K562 (cell line): ENCODE results near the gene MAST1. TPM values are rescaled to one million over a fixed set of nuclear protein-coding genes. Genes with fewer than 3 reads are reported as not detected.

Source experiments
- ARID1B ChIP-seq: fragments of 450-650 bp; IDR thresholded peaks from 2 replicates; pipeline ENCODE4 v1.6.1; 2016; ENCODE audit warnings: antibody characterized with exemption, mild to moderate bottlenecking, inconsistent platforms
- CHD1 ChIP-seq: fragments of 200-600 bp; sonication (generic); IDR thresholded peaks from one replicate; pipeline ENCODE4 v1.6.1; 2012; ENCODE audit warnings: mild to moderate bottlenecking, moderate library complexity, low read length, inconsistent platforms
- FOXP1 ChIP-seq: sonication (generic); formaldehyde crosslinking; IDR thresholded peaks from 2 replicates; pipeline ENCODE4 v1.8.0; 2022; ENCODE audit warnings: mild to moderate bottlenecking, missing genetic modification reagents
- MYNN ChIP-seq, 2 experiments: sonication (generic); formaldehyde crosslinking in 1 of 2; IDR thresholded peaks; 2 replicates each; pipeline versions ENCODE4 v1.5.0 to v1.6.1; 2016 to 2020; ENCODE audit warnings: antibody characterized with exemption in 1 of 2, missing genetic modification reagents in 1 of 2
- NR1H2 ChIP-seq: sonication (generic); formaldehyde crosslinking; IDR thresholded peaks from 2 replicates; pipeline ENCODE4 v1.4.0; 2020; ENCODE audit warnings: mild to moderate bottlenecking, missing genetic modification reagents
- NR2C2 ChIP-seq, 2 experiments: fragments of 200-800 bp in 1 of 2; sonication (Bioruptor generic) in 1 of 2; sonication (generic) in 1 of 2; formaldehyde crosslinking in 1 of 2; IDR thresholded peaks; 2 replicates each; pipeline versions ENCODE4 v1.6.1 to v1.8.0; 2016 to 2022; ENCODE audit warnings: mild to moderate bottlenecking in 1 of 2, missing compliant biosample characterization in 1 of 2, missing genetic modification characterization in 1 of 2, missing genetic modification reagents in 1 of 2
- NR3C1 ChIP-seq: sonication (generic); formaldehyde crosslinking; IDR thresholded peaks from 2 replicates; pipeline ENCODE4 v1.8.1; 2022; ENCODE audit warnings: missing genetic modification reagents
- PHF8 ChIP-seq: fragments of 200-600 bp; sonication (generic); IDR thresholded peaks from 2 replicates; pipeline ENCODE4 v1.6.1; 2012; ENCODE audit warnings: mixed run types, mild to moderate bottlenecking, inconsistent platforms, low read length, moderate library complexity, borderline replicate concordance
- RBFOX2 ChIP-seq: fragments of 200-400 bp; formaldehyde crosslinking; IDR thresholded peaks from 2 replicates; pipeline ENCODE4 v1.6.1; 2017; ENCODE audit warnings: low read depth, mild to moderate bottlenecking, low read length, moderate library complexity
- TAF15 ChIP-seq: fragments of 200-400 bp; formaldehyde crosslinking; IDR thresholded peaks from 2 replicates; pipeline ENCODE4 v1.6.1; 2017; ENCODE audit warnings: mild to moderate bottlenecking, low read depth, low read length, moderate library complexity
- ZNF133 ChIP-seq: fragments of 250-450 bp; sonication (Bioruptor Pico); IDR thresholded peaks from 2 replicates; pipeline ENCODE4 v1.4.0; 2020; ENCODE audit warnings: mild to moderate bottlenecking
- ZNF431 ChIP-seq: sonication (generic); formaldehyde crosslinking; IDR thresholded peaks from 2 replicates; pipeline ENCODE4 v1.8.0; 2022; ENCODE audit warnings: mild to moderate bottlenecking, missing genetic modification reagents
- ZNF551 ChIP-seq: fragments of 250-450 bp; sonication (Bioruptor Pico); IDR thresholded peaks from 2 replicates; pipeline ENCODE4 v1.5.0; 2021; ENCODE audit warnings: mild to moderate bottlenecking, moderate library complexity
- ZNF695 ChIP-seq: fragments of 450-650 bp; formaldehyde crosslinking; IDR thresholded peaks from 2 replicates; pipeline ENCODE4 v1.4.0; 2020; ENCODE audit warnings: mild to moderate bottlenecking, moderate library complexity
- polyA plus RNA-seq, 8 experiments: library from polyadenylated mRNA; depleted of rRNA in 4 of 8; stranded (reverse) in 5 of 8; unstranded in 3 of 8; fragments of >200 nt; fragmentation: Nextera tagmentation in 2 of 8; fragmentation: Illumina TruSeq in 1 of 8; extraction: Ambion mirVana in 2 of 8; extraction: Trizol in 1 of 8; gene quantifications; 2 replicates each; pipeline versions ENCODE4 v1.2.1 to v1.2.3, GENCODE V29; 2011 to 2014; ENCODE audit warnings: inconsistent platforms in 1 of 8, missing spikeins in 1 of 8
- total RNA-seq, 7 experiments: library from RNA; depleted of rRNA in 6 of 7; stranded (reverse); fragments of >200 nt in 6 of 7; fragmentation: Illumina TruSeq in 2 of 7; extraction: Trizol in 2 of 7; gene quantifications; 2 replicates each; pipeline versions ENCODE4 v1.2.1 to v1.2.3, GENCODE V29; 2011 to 2021; ENCODE audit warnings: low replicate concordance in 1 of 7
- TF ChIP-seq, protein P1 (sequence below): fragments of 250-450 bp; sonication (Bioruptor Pico); IDR thresholded peaks from 2 replicates; pipeline ENCODE4 v1.8.0; 2022; ENCODE audit warnings: inconsistent platforms, mild to moderate bottlenecking, moderate library complexity, borderline replicate concordance

Gene MAST1
- total and polyA plus RNA-seq, 9 of the 15 experiments (the other 6 are each of a cell fraction or from before 2014, with no cell fraction given) = 0.48 to 10.3 (median 3.9) TPM

DNA sequence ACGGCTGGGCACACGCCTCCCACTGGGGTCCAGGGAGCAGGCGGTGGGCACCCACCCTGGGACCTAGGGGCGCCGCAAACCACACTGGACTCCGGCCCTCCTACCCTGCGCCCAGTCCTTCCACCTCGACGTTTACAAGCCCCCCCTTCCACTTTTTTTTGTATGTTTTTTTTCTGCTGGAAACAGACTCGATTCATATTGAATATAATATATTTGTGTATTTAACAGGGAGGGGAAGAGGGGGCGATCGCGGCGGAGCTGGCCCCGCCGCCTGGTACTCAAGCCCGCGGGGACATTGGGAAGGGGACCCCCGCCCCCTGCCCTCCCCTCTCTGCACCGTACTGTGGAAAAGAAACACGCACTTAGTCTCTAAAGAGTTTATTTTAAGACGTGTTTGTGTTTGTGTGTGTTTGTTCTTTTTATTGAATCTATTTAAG lies 45.4 kb upstream of the MAST1 start (continued):
- TF ChIP-seq ZNF431 (CRISPR knock-in tag) = peak; percentile 2; the same call in 1 of the 2 replicates
- TF ChIP-seq, protein P1, sequence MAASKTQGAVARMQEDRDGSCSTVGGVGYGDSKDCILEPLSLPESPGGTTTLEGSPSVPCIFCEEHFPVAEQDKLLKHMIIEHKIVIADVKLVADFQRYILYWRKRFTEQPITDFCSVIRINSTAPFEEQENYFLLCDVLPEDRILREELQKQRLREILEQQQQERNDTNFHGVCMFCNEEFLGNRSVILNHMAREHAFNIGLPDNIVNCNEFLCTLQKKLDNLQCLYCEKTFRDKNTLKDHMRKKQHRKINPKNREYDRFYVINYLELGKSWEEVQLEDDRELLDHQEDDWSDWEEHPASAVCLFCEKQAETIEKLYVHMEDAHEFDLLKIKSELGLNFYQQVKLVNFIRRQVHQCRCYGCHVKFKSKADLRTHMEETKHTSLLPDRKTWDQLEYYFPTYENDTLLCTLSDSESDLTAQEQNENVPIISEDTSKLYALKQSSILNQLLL (CRISPR knock-in tag) = no peak
- no peak for TF ChIP-seq ZNF695
- 0 out of 2 replicates have a peak, but pooled peaks have one; percentile 2 for TF ChIP-seq MYNN (IDR thresholded peaks at IDR 0.05)
- no peak for TF ChIP-seq MYNN (CRISPR knock-in tag; IDR thresholded peaks at IDR 0.05)
- no peak; the same call in 1 of the 2 replicates for TF ChIP-seq NR2C2 (CRISPR knock-in tag; IDR thresholded peaks at IDR 0.05)
- peak; percentile 15 for TF ChIP-seq NR2C2 (tag; IDR thresholded peaks at IDR 0.05)
- 0 out of 2 replicates have a peak, but pooled peaks have one; percentile 11 for TF ChIP-seq ARID1B
- TF ChIP-seq RBFOX2 = peak; percentile 57
- TF ChIP-seq NR3C1 = 0 out of 2 replicates have a peak, but pooled peaks have one; percentile 42
- TF ChIP-seq NR1H2 (CRISPR knock-in tag) = no peak
- no peak for TF ChIP-seq PHF8
- no peak for TF ChIP-seq ZNF133 (CRISPR knock-in tag)
- TF ChIP-seq ZNF551 (CRISPR knock-in tag) = no peak
- 0 out of 2 replicates have a peak, but pooled peaks have one; percentile 21 for TF ChIP-seq FOXP1
- TF ChIP-seq CHD1 = peak; percentile 48
- TF ChIP-seq TAF15 = peak; percentile 3; the same call in 1 of the 2 replicates
- TF ChIP-seq, all 486 proteins: peak for 19
